OCI-M2 (cell line): ENCODE results near the gene GPR42.

ENCODE experiments used
- DNase-seq: peaks from one replicate; lab custom pipeline; 2025; ENCODE audit not compliant: unreplicated experiment; lab: John Stamatoyannopoulos, UW

Gene GPR42

GRCh38 chr19:35370722-35371121 lies at the start of gene GPR42:
TSS of gene GPR42 (plus strand) at chr19:35371068. CDS start at chr19:35371360, 292 bp downstream.
- DNase-seq, result no peak

- DNase-seq, result no peak
These were observed 49.6 kb upstream of the GPR42 start for GRCh38 chr19:35321291-35321690.

GRCh38 chr19:35322014-35322413 lies 48.9 kb upstream of the GPR42 start:
- no peak for DNase-seq

GRCh38 chr19:35327642-35328041 lies 43.2 kb upstream of the GPR42 start:
- DNase-seq, result no peak

GRCh38 chr19:35328851-35329285 lies 42.0 kb upstream of the GPR42 start, which contains the start of gene CD22:
TSS of gene CD22 (plus strand) at chr19:35329187. CDS start at chr19:35332041, 2,854 bp downstream.
- no peak for DNase-seq

- DNase-seq, result no peak
These were observed 41.5 kb upstream of the GPR42 start for GRCh38 chr19:35329323-35329722.

- DNase-seq, result no peak
These were observed 40.4 kb upstream of the GPR42 start for GRCh38 chr19:35330475-35330874.

GRCh38 chr19:35331551-35332214 lies 39.2 kb upstream of the GPR42 start:
- no peak for DNase-seq

GRCh38 chr19:35332817-35333216 lies 38.1 kb upstream of the GPR42 start:
- no peak for DNase-seq

- DNase-seq, result no peak
These were observed 36.6 kb upstream of the GPR42 start for GRCh38 chr19:35334144-35334753.

- no peak for DNase-seq
These were observed 34.5 kb upstream of the GPR42 start for GRCh38 chr19:35336166-35336955.

- DNase-seq, result no peak
These were observed 33.5 kb upstream of the GPR42 start for GRCh38 chr19:35337097-35337983.

GRCh38 chr19:35337984-35338296 lies 32.9 kb upstream of the GPR42 start:
- DNase-seq, result no peak

GRCh38 chr19:35340431-35340830 lies 30.4 kb upstream of the GPR42 start:
- no peak for DNase-seq

GRCh38 chr19:35341006-35341405 lies 29.9 kb upstream of the GPR42 start:
- DNase-seq, result no peak

- no peak for DNase-seq
These were observed 29.2 kb upstream of the GPR42 start for GRCh38 chr19:35341565-35342225.

- no peak for DNase-seq
These were observed 28.4 kb upstream of the GPR42 start for GRCh38 chr19:35342430-35342829.

- DNase-seq, result no peak
These were observed 26.3 kb upstream of the GPR42 start for GRCh38 chr19:35344511-35345031.

GRCh38 chr19:35345671-35346111 lies 25.2 kb upstream of the GPR42 start:
- DNase-seq, result no peak
